Activated naive CD4-positive, alpha-beta T cell treated with Interleukin-2 at 50 U/mL for 16 hours (primary cell): Measurements from ENCODE around the gene IL36G.

Experiments
- DNase-seq: peaks from one replicate; pipeline ENCODE4 v3.0.0-alpha.2; 2020

IL36G gene

DNA sequence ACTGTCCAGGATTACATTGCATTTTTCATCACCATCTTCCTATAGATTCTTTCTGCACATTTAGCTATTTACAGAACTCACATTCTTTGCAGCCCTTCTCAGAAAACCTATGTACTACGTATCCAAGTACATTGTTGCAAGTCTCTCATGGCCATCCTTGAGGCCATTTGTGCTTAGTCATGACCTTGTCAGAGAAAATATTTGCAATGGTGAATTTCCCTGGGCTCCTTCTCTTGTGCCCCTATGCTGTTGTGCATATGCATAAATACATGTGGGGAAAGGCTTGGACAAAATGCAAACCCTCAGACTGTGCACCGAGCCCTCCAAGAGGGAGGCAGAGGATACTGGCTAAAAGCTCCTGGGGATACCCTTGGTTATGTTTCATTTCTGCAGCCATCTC, 47.0 kb downstream of the IL36G start:
- no peak for DNase-seq

DNA sequence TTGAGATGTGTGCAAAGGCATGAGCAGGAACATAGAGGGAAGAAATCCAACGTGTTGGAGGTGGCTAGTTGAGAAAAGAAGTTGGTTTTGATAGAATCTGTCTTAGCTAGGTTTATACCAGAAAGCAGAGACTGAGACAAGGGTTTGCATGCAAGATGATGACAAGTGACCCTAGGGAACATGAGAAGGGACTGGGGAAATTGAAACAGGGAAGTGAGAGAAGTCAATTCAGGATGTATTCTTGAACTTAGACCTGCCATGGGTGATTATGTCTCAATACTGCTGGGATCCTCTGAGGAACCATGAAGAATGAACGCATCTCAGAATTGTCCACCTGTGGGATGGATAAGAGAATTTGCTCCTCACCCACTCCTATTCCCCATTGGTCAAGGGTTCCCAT, 47.9 kb downstream of the IL36G start:
- no peak for DNase-seq

- DNase-seq = no peak
These were observed 49.9 kb downstream of the IL36G start for GRCh38 chr2:113027691-113028090.

DNA sequence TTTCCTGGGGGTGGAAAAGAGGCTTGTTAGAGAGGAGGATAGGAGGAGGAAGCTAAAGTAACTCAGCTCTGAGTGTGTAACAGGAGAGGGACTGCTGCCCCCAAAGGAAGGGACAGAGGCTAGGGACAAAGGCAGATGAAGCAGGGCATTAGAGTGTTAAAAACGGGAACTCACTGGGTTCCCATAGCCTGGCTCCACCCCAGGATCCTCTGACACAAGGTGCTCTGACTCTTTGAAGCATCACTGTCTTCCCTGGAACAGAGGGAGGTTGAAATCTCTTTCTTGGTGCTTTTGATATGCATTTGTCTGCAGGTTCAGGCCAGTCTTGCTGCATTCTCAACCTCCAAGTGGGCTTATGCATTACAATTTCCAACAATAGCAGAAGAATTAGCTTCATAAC, 50.3 kb downstream of the IL36G start:
- no peak for DNase-seq

- DNase-seq = no peak
These were observed 54.9 kb downstream of the IL36G start for GRCh38 chr2:113032737-113033136.

DNA sequence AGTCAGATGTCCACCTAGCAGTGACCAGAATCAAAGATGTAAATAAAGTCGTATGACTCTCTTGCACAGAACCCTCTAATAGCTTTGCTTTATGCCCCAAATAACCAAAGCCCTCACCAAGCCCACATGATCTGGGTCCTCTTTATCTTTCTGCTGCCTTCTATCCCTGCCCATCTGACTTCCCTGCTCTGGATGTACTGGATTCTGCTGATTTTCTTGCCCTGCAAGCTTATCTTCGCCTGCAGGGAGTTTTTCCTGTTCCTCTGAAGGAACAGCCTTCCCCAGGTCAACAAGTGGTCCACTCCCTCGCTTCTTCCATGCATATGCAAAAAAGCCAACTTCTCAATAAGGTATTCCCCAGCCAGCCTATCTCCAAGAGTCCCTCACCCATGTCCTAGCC, 56.2 kb downstream of the IL36G start:
- no peak for DNase-seq
